ENCODE measurements around the gene PTPRH. TPM values are rescaled to one million over a fixed set of nuclear protein-coding genes. Genes with fewer than 3 reads are reported as not detected.

The PTPRH gene
- total RNA-seq, 1 donor from 2014 or later: 0.07 TPM

- intact Hi-C loops (cut with micrococcal nuclease): no loop called here
Measured at GRCh38 chr19:55246462-55247451, 37.5 kb upstream of the PTPRH start.

DNA sequence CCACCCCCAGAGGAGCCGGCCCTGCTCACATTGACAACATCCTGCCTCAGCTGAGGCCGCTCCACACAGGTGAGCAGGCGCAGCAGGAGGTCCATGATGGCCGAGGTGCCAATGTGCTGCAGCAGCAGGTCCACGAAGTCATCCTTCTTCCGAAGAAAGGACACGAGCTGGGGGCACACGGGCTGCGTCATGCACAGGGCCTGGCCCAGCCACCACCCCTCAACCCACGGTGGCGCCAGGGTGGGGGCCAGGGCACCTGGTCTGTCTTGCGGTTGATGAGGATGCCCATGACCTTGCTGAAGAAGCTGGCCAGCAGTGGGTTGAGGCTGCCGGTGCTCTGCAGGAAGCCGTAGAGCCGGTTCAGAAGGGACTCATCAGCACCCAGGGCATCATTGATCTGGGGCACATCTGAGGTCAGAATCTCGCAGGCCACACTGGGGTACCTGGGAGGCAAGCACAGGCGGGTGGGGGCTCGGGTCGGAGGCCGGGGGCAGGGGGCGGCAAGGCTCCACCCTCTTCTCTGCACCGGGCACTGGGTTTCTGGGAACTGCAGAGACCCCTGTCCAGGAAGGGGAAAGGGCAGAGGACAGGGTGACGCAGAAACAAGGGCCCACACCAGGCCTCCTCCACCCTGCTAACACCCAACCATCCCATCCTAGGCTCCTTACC lies 36.1 kb upstream of the PTPRH start:
- intact Hi-C loops (cut with micrococcal nuclease): no loop called here

- intact Hi-C loops (cut with micrococcal nuclease): no loop called here
Measured at GRCh38 chr19:55244004-55244680, 34.8 kb upstream of the PTPRH start.

DNA sequence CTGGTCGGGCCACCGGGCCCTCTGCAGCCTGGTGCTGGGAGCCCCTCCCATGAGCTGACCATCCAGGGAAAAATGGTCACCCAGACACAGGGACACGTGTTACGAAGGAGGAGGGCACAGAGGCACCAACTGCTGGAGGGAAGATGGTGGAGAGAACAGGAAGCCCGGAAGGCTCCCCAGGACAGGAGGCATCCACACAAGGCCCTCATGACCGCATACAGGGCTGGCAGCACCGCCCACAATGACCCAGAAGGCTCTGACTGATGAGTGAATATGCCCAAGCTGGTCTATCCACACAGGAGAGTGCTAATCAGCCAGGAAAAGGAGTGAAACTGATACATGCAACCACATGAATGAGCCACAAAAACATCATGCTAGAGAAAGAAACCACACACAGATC lies 33.2 kb upstream of the PTPRH start:
- intact Hi-C loops (cut with micrococcal nuclease): no loop called here

- intact Hi-C loops (cut with micrococcal nuclease): no loop called here
Measured at GRCh38 chr19:55241935-55242464, 32.7 kb upstream of the PTPRH start.

DNA sequence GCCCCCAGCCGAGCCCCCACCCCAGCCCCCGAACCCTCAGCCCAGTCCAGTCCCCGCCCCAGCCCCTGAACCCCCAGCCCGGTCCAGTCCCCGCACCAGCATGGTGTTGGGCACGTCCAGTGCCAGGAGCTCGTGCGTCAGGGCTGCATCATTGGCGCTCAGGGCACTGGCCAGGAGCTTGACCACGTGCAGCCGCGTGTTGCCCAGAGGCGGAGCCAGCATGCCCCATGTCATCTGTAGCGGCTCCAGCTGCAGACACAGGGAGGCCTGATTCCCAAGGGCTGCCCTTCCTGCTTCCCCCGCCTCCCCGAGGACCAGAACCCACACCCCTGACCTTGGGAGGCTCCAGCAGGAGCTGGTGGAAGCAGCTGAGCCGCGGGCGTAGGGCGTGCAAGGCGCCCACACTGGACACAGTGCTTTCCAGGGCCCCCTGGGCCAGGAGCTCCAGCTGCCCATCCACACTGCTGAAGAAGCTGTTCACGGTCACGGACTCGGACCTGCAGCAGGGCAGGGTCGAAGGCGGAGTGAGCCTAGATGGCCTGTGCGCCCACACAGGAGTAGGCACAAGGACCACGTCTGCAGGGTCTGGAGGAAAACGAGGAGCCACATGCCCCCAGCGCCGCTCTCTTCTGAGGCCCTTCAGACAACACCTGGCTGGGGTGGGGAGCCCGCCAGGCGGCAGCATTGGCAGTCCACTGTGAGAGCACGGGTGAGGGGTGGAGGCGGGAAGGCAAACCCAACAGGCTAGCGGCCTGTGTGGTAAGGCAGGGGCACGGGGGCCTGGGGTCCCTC lies 32.0 kb upstream of the PTPRH start:
- intact Hi-C loops (cut with micrococcal nuclease): no loop called here

DNA sequence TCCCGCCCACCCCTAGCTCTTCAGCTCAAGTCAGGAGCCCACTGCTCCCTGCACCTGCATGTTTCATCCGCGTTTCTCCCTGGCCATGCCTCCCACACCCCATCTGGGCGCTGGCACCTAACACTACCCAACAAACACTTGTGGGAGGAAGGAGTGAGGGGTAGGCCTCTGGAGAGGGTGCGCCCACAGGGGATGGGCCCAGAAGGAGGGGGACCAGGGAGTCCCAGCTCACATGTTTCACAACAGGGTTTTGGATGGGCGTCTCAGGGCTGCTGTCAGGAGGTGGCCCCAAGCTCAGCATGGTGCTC lies 31.4 kb upstream of the PTPRH start:
- intact Hi-C loops (cut with micrococcal nuclease): no loop called here

DNA sequence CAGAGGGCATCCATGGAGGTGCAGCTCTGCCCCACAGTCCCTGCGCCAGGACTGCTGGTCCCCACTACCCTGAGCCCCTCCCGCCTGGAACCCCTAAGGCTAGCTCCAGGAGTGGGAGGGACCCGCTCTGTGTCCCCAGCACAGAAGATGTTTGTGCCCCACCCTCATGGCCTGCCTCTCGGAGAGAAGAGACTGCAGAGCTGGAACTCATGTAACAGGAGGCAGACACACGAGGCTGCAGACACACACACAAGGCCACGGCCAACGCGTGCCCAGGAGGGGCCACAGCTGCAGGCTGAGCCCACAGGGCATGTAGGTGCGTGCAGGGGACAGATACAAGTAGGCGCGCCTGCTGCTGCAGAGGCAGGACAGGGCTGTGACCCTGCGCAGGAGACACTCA lies 29.7 kb upstream of the PTPRH start:
- intact Hi-C loops (cut with micrococcal nuclease): no loop called here

DNA sequence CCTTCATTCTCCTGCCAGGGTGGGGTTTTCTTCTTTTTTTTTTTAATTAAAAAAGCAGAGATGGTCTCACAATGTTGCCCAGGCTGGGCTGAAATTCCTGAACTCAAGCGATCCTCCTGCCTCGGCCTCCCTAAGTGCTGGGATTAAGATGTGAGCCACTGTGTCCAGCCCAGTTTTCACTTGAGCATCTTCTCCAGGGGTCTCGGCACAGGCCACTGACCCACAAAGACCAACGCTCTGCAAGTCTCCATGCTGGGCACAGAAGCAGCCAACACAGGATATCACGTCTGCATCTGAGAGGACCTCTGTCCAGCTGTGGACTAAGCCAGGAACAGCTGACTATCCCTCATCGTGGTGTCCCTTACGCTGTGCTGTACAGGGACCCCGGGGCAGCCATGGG lies 28.7 kb upstream of the PTPRH start:
- intact Hi-C loops (cut with micrococcal nuclease): no loop called here

- intact Hi-C loops (cut with micrococcal nuclease): no loop called here
Measured at GRCh38 chr19:55232986-55233385, 23.7 kb upstream of the PTPRH start.

DNA sequence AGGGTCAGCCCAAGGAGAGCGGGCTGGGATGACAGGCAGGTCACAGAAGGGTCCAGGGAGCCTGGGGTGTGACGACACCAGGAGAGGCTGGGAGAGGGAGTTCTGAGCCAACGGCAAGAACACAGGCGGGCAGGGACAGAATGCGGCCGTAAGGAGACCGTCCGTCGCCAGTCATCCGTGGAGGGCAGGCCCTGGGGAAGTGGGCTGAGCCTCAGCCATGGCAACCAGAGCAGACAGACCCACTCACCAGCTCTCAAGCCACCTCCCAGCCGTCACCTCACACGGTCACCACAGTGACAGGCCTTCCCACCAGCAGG lies 22.9 kb upstream of the PTPRH start:
- intact Hi-C loops (cut with micrococcal nuclease): no loop called here

GRCh38 chr19:55231391-55232285 lies 22.3 kb upstream of the PTPRH start:
- intact Hi-C loops (cut with micrococcal nuclease): no loop called here

DNA sequence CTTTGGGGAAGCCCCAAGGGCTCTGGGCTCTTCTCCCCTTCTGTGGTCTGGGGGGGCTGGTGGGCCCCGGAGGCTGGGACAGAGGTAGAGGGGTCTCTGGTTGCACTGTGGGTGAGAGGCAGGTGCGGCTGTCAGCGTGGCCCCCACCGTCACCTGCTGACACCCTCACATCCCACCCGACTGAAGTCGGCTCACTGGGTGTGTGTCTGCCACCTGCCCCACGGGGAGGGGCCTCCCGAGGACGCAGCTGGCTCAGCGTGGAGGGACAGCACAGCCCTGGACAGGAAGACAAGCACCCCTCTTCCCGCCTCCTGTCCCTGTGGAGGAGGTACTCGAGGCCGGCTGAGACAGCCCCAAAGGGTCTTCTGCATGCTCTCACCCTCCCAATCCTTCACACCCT lies 21.5 kb upstream of the PTPRH start:
- intact Hi-C loops (cut with micrococcal nuclease): no loop called here

- intact Hi-C loops (cut with micrococcal nuclease): no loop called here
Measured at GRCh38 chr19:55230329-55230728, 21.0 kb upstream of the PTPRH start.

DNA sequence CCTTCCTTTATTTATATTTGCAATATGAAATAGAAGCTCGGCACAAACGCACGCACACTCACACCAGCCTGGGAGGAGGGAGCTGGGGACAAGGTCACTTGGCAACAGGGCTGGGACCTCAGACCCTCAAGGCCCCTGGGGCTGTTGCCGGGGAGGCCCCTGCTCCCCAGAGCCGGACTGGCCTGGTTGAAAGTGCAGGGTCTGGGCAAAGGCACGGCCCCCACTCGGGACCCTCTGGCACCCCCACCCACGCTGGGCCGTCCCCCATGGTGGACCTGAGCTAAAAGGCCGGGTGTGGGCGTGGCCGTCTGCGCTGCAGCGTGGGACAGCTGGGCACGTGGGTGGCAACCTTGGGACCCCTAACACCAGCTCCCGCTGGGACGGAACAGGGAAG lies 20.5 kb upstream of the PTPRH start:
- intact Hi-C loops (cut with micrococcal nuclease): no loop called here

GRCh38 chr19:55229145-55229788 lies 20.0 kb upstream of the PTPRH start:
- intact Hi-C loops (cut with micrococcal nuclease): no loop called here

DNA sequence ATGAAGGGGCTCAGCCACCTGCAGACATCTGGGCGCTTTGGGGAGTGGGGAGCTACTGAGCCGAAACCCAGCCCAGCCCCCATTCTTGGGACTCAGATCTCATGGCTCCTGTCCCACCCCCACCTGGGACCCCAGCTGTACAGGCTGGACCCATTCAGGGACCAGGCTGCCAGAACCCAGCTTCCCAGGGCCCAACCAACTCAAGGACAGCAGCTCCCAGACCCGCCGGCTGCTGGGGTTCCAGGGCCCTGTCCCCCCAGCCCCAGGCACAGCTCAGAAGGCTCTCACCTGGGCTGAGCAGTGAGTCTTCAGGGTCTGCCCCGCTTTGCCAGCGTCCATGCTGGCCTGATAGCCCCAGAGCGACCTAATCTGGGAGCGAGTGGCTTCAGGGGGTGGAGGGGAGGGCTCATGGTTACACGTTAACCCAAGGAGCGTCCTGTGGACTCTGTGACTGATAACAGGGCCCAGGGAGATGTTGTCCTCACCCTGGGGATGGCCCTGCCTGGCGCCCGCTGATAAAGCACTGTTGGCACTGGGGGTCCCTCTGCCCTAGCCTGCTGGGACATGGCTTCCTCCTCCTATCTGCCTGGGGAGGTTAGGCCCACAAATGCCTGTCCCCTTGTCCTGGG lies 19.2 kb upstream of the PTPRH start, which contains the start of gene TMEM86B:
Gene TMEM86B, minus strand, starts transcription at position 361 of the 629 bp plus-strand sequence. Its CDS starts 22 bp downstream, at position 339.
- intact Hi-C loops (cut with micrococcal nuclease): no loop called here

DNA sequence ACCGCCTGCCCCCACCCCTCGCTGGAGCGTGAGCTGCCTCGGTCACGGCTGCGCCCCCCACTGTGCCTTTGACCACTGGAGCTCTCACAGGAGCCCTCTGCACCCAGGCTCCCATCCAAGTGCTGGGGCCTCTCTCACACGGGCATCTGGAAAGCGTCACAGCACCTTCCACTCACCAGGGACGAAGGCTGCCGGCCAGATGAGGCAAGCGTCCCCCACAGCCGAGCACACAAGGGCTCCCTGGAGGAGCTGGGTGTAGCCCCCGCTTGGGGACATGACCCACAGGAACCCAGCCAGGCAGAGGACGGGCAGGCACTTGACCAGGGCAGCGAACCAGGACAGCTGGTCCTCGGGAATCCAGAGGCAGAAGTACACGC lies 18.7 kb upstream of the PTPRH start:
- intact Hi-C loops (cut with micrococcal nuclease): no loop called here
